Subcutaneous abdominal adipose tissue (tissue), 5 donors: ENCODE data around the gene GRXCR2.
"Not testable (repeated sequence)": the region's sequence is repeated elsewhere in the genome, so short reads cannot be mapped to it uniquely, and the experiment has no call there.

Experiments
- H3K27ac ChIP-seq: one replicate; pipeline ENCODE4 v1.7.0; 2013; ENCODE audit warnings: low read depth, mild to moderate bottlenecking, inconsistent platforms, low read length, moderate library complexity
- H3K27me3 ChIP-seq, 5 donors: one replicate each; pipeline ENCODE4 v1.7.0; 2013; ENCODE audit warnings: low read length in 5 of 5, inconsistent platforms in 1 of 5; ENCODE audit not compliant: control insufficient read depth in 5 of 5, insufficient read depth in 4 of 5
- H3K36me3 ChIP-seq, 5 donors: one replicate each; pipeline ENCODE4 v1.7.0; 2013; ENCODE audit warnings: low read length in 5 of 5; ENCODE audit not compliant: control insufficient read depth in 5 of 5, insufficient read depth in 5 of 5
- H3K4me1 ChIP-seq, 5 donors: one replicate each; pipeline ENCODE4 v1.7.0; 2013; ENCODE audit warnings: low read length in 5 of 5, mild to moderate bottlenecking in 3 of 5, moderate library complexity in 1 of 5; ENCODE audit not compliant: control insufficient read depth in 5 of 5, insufficient read depth in 5 of 5
- H3K4me3 ChIP-seq, 5 donors: one replicate each; pipeline ENCODE4 v1.7.0; 2013; ENCODE audit warnings: low read length in 5 of 5, low read depth in 1 of 5
- H3K9ac ChIP-seq, 5 donors: one replicate each; pipeline ENCODE4 v1.7.0; 2013; ENCODE audit warnings: low read length in 5 of 5, mild to moderate bottlenecking in 4 of 5, moderate library complexity in 3 of 5
- H3K9me3 ChIP-seq, 5 donors: one replicate each; pipeline ENCODE4 v1.7.0; 2013; ENCODE audit warnings: low read length in 5 of 5; ENCODE audit not compliant: control insufficient read depth in 5 of 5
- donor health status: healthy.
- donor health status: healthy.
- donor health status: healthy.
- donor health status: healthy.
- donor health status: healthy.

GRXCR2 gene

DNA sequence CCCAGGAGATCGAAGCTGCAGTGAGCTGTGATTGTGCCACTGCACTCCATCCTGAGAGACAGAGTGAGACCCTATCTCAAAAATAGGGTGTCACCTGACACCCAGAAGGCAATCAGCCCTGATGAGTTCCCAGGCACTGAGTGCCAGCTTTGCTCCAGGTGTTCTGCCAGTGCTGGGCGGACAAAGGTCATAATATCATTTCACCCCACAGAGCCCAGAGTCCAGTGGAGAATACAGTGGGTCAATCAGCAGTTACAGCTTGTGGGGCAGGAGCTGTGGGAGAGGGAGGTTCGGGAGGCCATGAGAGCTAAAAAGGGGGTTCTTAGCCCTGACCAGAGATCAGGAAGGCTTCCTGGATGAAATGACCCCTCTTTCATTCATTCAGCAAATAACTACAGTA, 39.2 kb upstream of the GRXCR2 start:
- Histone ChIP-seq H3K4me3 (no peak overlapping the region), H3K9me3 (no peaks in the 10 kb centered on the region), H3K27ac (no peak overlapping the region), H3K4me1 (peaks cover 0 to 4% (median 0%) of the 10 kb centered on the region in 5 donors), H3K9ac (no peak overlapping the region), H3K27me3 (peaks cover 0 to 4% (median 0%) of the 10 kb centered on the region in 5 donors), H3K36me3 (no peaks in the 10 kb centered on the region)

DNA sequence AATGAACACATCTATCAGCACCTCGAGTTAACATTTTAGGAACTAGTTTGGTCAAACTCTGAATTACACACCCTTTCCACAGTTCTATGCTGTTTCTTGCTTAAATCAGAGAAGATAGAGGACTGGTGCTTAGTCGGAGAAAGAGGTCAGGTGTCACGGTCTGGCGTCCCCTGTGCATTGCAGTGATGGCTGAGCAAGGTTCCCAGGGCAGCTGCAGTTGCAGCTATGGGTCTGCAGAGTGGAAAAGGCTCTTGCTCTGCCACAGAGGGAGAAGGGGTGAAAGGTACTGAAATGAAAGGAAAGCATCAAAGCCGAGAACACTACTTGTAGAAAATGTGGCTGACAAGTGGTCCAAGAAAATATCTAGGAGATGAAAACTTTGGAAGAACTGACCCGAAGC, 38.4 kb upstream of the GRXCR2 start:
- Histone ChIP-seq H3K36me3 (no peaks in the 10 kb centered on the region), H3K9me3 (no peaks in the 10 kb centered on the region), H3K27ac (no peak overlapping the region), H3K4me1 (peaks cover 0 to 4% (median 0%) of the 10 kb centered on the region in 5 donors), H3K27me3 (peaks cover 0 to 4% (median 0%) of the 10 kb centered on the region in 5 donors), H3K4me3 (no peak overlapping the region), H3K9ac (no peak overlapping the region)

- Histone ChIP-seq H3K27me3 (peaks cover 0 to 4% (median 0%) of the 10 kb centered on the region in 5 donors), H3K4me1 (peaks cover 0 to 4% (median 0%) of the 10 kb centered on the region in 5 donors), H3K9ac (no peak overlapping the region), H3K36me3 (no peaks in the 10 kb centered on the region), H3K9me3 (no peaks in the 10 kb centered on the region), H3K4me3 (no peak overlapping the region), H3K27ac (no peak overlapping the region)
Observed at GRCh38 chr5:145908206-145908960, 35.6 kb upstream of the GRXCR2 start.

DNA sequence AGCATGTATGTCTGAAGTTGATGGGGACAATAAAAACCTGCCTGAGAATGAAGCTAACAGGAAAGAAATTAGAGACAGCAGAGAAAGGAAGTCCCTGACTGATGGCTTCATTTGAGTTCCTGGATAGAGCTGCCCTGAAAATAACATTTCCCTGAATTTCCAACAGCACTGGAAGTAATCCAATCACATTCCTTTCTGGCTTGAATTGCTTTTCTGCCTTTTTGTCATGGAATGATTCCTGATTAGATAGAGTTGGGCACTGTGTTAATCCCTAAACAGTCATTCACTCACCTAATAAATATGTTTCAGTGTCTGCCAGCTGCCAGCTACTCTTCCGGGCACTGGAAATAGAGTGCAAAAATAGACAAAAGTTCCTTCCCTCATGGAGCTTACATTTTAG, 33.6 kb upstream of the GRXCR2 start:
- Histone ChIP-seq H3K36me3 (no peaks in the 10 kb centered on the region), H3K4me1 (peaks cover 0 to 4% (median 0%) of the 10 kb centered on the region in 5 donors), H3K9me3 (no peaks in the 10 kb centered on the region), H3K27ac (no peak overlapping the region), H3K9ac (no peak overlapping the region), H3K4me3 (no peak overlapping the region), H3K27me3 (no peaks in the 10 kb centered on the region)

DNA sequence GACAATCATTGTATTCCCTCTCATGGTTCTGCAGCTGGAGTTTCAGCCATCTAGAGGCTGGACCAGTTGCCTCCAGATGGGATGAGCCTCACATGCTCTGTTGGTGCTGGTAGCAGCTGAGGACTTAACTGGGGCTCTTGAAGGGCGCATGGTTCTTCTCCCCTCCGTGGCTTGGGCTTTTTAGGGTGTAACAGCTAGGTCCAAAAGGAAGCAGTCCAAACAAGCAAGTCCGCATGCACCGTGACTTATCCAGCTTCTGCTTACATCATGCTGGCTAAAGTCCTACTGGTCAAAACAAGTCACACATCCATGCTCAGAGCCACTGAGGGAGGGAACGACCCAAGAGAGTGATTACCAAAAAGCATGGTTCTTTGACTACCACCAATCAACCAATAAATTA, 31.9 kb upstream of the GRXCR2 start:
- Histone ChIP-seq H3K9ac (no peak overlapping the region), H3K27ac (no peak overlapping the region), H3K36me3 (no peaks in the 10 kb centered on the region), H3K9me3 (no peaks in the 10 kb centered on the region), H3K27me3 (no peaks in the 10 kb centered on the region), H3K4me1 (peaks cover 0 to 4% (median 0%) of the 10 kb centered on the region in 5 donors), H3K4me3 (no peak overlapping the region)

- Histone ChIP-seq H3K9ac (no peak overlapping the region), H3K27me3 (no peaks in the 10 kb centered on the region), H3K36me3 (no peaks in the 10 kb centered on the region), H3K27ac (no peak overlapping the region), H3K9me3 (no peaks in the 10 kb centered on the region), H3K4me1 (peaks cover 0 to 4% (median 0%) of the 10 kb centered on the region in 5 donors), H3K4me3 (no peak overlapping the region)
Observed at GRCh38 chr5:145903867-145904266, 31.1 kb upstream of the GRXCR2 start.

- no peak overlapping the region for H3K27ac ChIP-seq
- H3K27me3 ChIP-seq = no peaks in the 10 kb centered on the region
- no peaks in the 10 kb centered on the region for H3K9me3 ChIP-seq
- no peak overlapping the region for H3K4me3 ChIP-seq
- no peaks in the 10 kb centered on the region for H3K36me3 ChIP-seq
- H3K4me1 ChIP-seq = no peaks in the 10 kb centered on the region
- H3K9ac ChIP-seq = no peak overlapping the region
Observed at GRCh38 chr5:145903113-145903512, 30.3 kb upstream of the GRXCR2 start.

- no peaks in the 10 kb centered on the region for H3K36me3 ChIP-seq
- no peak overlapping the region for H3K4me3 ChIP-seq
- H3K9ac ChIP-seq = no peak overlapping the region
- H3K27ac ChIP-seq = no peak overlapping the region
- H3K9me3 ChIP-seq = no peaks in the 10 kb centered on the region
- no peaks in the 10 kb centered on the region for H3K4me1 ChIP-seq
- H3K27me3 ChIP-seq = no peaks in the 10 kb centered on the region
Observed at GRCh38 chr5:145902421-145902820, 29.6 kb upstream of the GRXCR2 start.

GRCh38 chr5:145898171-145898570, 25.4 kb upstream of the GRXCR2 start:
- H3K9ac ChIP-seq = no peak overlapping the region
- no peaks in the 10 kb centered on the region for H3K36me3 ChIP-seq
- H3K27ac ChIP-seq = no peak overlapping the region

DNA sequence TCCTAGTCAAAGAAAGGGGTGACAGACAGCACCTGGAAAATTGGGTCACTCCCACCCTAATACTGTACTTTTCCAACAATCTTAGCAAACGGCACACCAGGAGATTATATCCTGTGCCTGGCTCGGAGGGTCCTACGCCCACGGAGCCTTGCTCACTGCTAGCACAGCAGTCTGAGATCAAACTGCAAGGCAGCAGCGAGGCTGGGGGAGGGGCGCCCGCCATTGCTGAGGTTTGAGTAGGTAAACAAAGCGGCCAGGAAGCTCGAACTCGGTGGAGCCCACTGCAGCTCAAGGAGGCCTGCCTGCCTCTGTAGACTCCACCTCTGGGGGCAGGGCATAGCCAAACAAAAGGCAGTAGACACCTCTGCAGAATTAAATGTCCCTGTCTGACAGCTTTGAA, 18.6 kb upstream of the GRXCR2 start:
- H3K9ac ChIP-seq, H3K27ac ChIP-seq, H3K9me3 ChIP-seq, H3K4me3 ChIP-seq, H3K27me3 ChIP-seq, H3K36me3 ChIP-seq, H3K4me1 ChIP-seq: not testable (repeated sequence)

More at GRCh38 chr5:145898171-145898570, 25.4 kb upstream of the GRXCR2 start:
- Histone ChIP-seq H3K27me3 (no peaks in the 10 kb centered on the region), H3K4me1 (no peaks in the 10 kb centered on the region), H3K4me3 (no peak overlapping the region), H3K9me3 (no peaks in the 10 kb centered on the region)
